Measurements from ENCODE around the gene LAPTM5.
"Not testable (repeated sequence)": the region's sequence is repeated elsewhere in the genome, so short reads cannot be mapped to it uniquely, and the experiment has no call there.

The LAPTM5 gene

DNA sequence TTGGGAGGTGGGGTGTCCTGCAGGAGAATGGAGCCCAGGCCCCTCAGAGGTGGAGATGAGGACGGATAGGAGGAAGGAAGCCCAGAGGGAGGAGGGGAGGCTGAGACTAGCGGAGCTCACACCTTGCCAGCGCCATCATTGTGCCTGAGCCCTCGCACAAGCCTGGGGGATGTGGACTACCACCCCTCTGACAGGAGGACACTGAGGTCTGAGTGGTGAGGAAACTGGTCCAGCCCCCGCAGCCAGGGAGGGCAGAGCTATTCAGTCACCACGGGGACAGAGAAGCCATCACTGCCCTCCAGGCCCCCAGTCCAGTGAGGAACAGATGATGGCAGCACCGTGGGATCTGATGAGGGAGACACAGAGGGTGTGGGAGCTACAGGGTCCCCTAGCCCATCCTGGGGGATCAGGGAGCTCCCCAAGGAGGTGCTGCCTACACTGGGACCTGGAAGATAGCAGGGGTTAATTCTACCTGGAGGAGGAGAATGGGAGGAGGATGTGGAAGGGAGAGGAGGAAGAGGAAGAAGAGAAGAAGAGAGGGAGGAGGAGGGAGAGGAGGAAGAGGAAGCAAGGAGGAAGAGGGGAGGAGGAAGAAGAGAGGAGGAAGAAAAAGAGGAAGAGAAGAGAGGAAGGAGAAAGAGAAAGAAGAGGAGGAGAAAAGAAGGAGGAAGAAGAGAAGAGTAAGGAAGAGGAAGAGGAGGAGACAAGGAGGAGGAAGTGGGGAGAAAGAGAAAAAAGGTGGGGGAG, 65.2 kb downstream of the LAPTM5 start:
- DNase-seq, result peak; percentile 23

DNA sequence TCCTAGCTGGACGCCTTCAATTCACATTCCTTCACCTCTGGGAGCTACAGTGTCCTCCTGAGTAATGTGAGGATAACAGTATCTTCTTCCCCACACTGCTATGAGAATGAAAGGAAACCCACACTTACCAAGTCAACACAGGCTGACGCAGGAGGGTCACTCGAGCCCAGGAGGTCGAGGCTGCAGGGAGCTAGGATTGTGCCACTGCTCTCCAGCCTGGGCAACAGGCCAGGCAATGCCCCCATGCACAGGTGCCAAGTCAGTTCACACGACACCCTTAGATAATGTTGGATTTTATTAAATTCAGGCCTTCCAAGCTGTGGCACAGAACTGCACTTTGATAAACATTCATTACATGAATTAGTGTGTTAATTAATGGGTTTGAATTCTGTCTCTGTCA, 66.1 kb downstream of the LAPTM5 start:
- peak; percentile 10 for DNase-seq

- DNase-seq, result peak; percentile 10
Measured at GRCh38 chr1:30689901-30690645, 67.5 kb downstream of the LAPTM5 start.

GRCh38 chr1:30688920-30689794, 68.4 kb downstream of the LAPTM5 start:
- peak; percentile 8 for DNase-seq

DNA sequence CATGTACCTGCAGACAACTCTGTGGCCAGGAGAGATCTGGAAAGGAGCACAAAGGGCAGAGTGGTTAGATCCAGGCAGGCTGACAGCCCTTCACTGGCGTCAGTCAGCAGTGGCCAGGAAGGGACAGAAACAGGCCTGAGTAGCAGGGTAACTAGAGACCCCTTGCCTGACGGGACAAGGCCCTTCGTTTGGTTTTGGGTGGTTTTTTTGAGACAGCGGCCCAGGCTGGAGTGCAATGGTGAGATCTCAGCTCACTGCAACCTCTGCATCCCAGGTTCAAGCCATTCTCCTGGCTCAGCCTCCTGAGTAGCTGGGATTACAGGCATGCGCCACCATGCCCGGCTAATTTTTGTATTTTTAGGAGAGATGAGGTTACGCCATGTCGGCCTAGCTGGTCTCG, 69.1 kb downstream of the LAPTM5 start:
- DNase-seq, result not testable (repeated sequence)

- peak; percentile 5 for DNase-seq
Measured at GRCh38 chr1:30687886-30688285, 69.7 kb downstream of the LAPTM5 start.

- peak; percentile 28 for DNase-seq
Measured at GRCh38 chr1:30686236-30686935, 71.2 kb downstream of the LAPTM5 start.

DNA sequence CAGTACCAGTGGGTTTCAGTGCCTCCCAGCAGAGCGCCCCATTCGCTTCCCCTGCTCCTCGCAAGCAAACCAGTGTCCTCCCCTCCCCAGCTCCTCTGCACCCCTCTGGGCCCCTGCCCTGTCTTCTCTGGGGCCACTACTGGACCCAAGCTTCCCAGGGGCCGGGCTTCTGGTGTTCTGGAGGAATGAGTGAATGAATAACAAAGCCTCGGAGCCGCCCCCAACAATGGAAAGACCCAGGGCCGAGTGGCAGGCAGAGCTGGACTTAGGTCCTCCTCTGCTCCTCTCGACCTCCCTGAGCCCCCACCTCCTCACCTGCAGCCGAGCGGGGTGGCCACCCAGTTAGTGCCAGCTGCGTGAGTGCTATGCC, 71.8 kb downstream of the LAPTM5 start:
- DNase-seq, result peak; percentile 10

GRCh38 chr1:30684881-30685795, 72.4 kb downstream of the LAPTM5 start:
- DNase-seq, result peak; percentile 24

DNA sequence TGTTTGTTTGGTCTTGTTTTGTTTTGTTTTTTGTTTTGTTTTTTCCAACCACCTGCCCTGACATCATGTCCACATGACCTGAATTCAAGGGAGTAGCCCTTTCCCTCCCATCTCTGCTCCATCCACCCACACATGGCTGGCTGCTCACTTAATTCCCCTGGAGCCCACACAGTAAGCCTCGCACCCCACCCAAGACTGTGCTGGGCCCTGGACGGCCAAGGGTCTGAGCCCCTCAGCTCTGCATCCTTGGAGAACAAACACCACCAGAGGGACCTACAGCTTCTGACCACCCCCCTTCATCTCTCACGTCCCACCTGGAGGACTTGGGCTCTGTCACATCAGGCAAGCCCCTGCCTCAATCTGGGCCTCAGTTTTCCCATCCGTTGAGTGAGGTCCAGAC, 73.3 kb downstream of the LAPTM5 start:
- no peak for DNase-seq

GRCh38 chr1:30683699-30684098, 73.9 kb downstream of the LAPTM5 start:
- no peak for DNase-seq
